HG02884 (cell line): ENCODE measurements around the gene SP5.
"Not testable (repeated sequence)": the region's sequence is repeated elsewhere in the genome, so short reads cannot be mapped to it uniquely, and the experiment has no call there.

Experiments
- ATAC-seq: cut with Tn5 transposase; IDR thresholded peaks from one replicate; pipeline ENCODE4 v1.9.1; 2021; ENCODE audit warnings: mild to moderate bottlenecking, moderate library complexity; ENCODE audit not compliant: unreplicated experiment

Gene SP5

GRCh38 chr2:170710609-170710979 is 4.5 kb upstream of the SP5 start:
- ATAC-seq: no peak

GRCh38 chr2:170711196-170711773 is 3.9 kb upstream of the SP5 start:
- no peak for ATAC-seq

GRCh38 chr2:170711774-170712652 is 3.1 kb upstream of the SP5 start:
- no peak for ATAC-seq

- no peak for ATAC-seq
Observed at GRCh38 chr2:170712653-170713542, 2.2 kb upstream of the SP5 start.

- ATAC-seq: no peak
Observed at GRCh38 chr2:170713543-170714380, 1.4 kb upstream of the SP5 start.

GRCh38 chr2:170714381-170715061 is 616 bp upstream of the SP5 start:
- ATAC-seq: no peak

GRCh38 chr2:170715932-170716777 is 1.0 kb downstream of the SP5 start:
- no peak for ATAC-seq

- ATAC-seq: no peak
Observed at GRCh38 chr2:170716851-170717598, 1.9 kb downstream of the SP5 start.

GRCh38 chr2:170717599-170717963 is 2.4 kb downstream of the SP5 start:
- no peak for ATAC-seq

GRCh38 chr2:170717991-170718589 is 3.0 kb downstream of the SP5 start:
- ATAC-seq: no peak

- ATAC-seq: no peak
Observed at GRCh38 chr2:170719810-170720209, 4.7 kb downstream of the SP5 start.

- no peak for ATAC-seq
Observed at GRCh38 chr2:170721678-170722077, 6.5 kb downstream of the SP5 start.

- no peak for ATAC-seq
Observed at GRCh38 chr2:170722301-170722700, 7.2 kb downstream of the SP5 start.

- ATAC-seq: no peak
Observed at GRCh38 chr2:170723446-170723958, 8.4 kb downstream of the SP5 start.

- no peak for ATAC-seq
Observed at GRCh38 chr2:170733798-170734600, 18.9 kb downstream of the SP5 start.

- ATAC-seq: not testable (repeated sequence)
Observed at GRCh38 chr2:170734601-170735000, 19.5 kb downstream of the SP5 start.

GRCh38 chr2:170736628-170737027 is 21.5 kb downstream of the SP5 start:
- no peak for ATAC-seq
